T-cell (primary cell): ENCODE results near the gene TRIM52. TPM values are rescaled to one million over a fixed set of nuclear protein-coding genes. Genes with fewer than 3 reads are reported as not detected.

ENCODE experiments used
- ATAC-seq, 4 experiments: fragments of 200-7000 bp in 3 of 4; fragments of 150-1000 bp in 1 of 4; cut with Tn5 transposase; replicated peaks in 1 of 4; 1 replicate in 3 of 4; 2 replicates in 1 of 4; pipeline ENCODE4 v1.10.0; 2021; ENCODE audit warnings: moderate library complexity in 3 of 4, mild to moderate bottlenecking in 2 of 4, moderate number of reproducible peaks in 1 of 4
- CTCF ChIA-PET, 2 donors: fragments of 300-600 bp; sonication (Branson Sonifier 250); formaldehyde crosslinking; loops; one replicate each; lab custom pipeline; 2022; ENCODE audit warnings: antibody characterized with exemption in 2 of 2; lab: Charles Lee
- POLR2A ChIA-PET, 2 donors: fragments of 300-600 bp; sonication (Branson Sonifier 250); formaldehyde crosslinking; loops; one replicate each; lab custom pipeline; 2022; ENCODE audit warnings: antibody characterized with exemption in 2 of 2; lab: Charles Lee
- DNase-seq, 35 experiments: peaks; one replicate each; pipeline versions ENCODE4 v3.0.0 to v3.0.0-alpha.2; 2013 to 2023
- H3K27ac ChIP-seq: one replicate; pipeline ENCODE4 v1.5.1; 2013; ENCODE audit warnings: low read length
- H3K27me3 ChIP-seq, 2 experiments: replicated peaks in 1 of 2; 1 replicate in 1 of 2; 2 replicates in 1 of 2; pipeline versions ENCODE4 v1.6.1 to v1.7.0; 2013; ENCODE audit warnings: low read length in 1 of 2, mixed read lengths in 1 of 2; ENCODE audit not compliant: control insufficient read depth in 2 of 2, insufficient read depth in 2 of 2; ENCODE audit errors: extremely low read depth in 1 of 2
- H3K36me3 ChIP-seq, 2 donors: 1 replicate in 1 of 2; 2 replicates in 1 of 2; pipeline versions ENCODE4 v1.6.1 to v1.7.0; 2013; ENCODE audit warnings: low read length in 1 of 2; ENCODE audit not compliant: control insufficient read depth in 2 of 2, insufficient read depth in 1 of 2; ENCODE audit errors: extremely low read depth in 1 of 2
- H3K4me1 ChIP-seq, 2 experiments: 1 replicate in 1 of 2; 2 replicates in 1 of 2; pipeline versions ENCODE4 v1.6.1 to v1.7.0; 2013; ENCODE audit warnings: low read length in 2 of 2, mixed read lengths in 1 of 2; ENCODE audit not compliant: insufficient read depth in 2 of 2, control insufficient read depth in 1 of 2; ENCODE audit errors: extremely low read depth in 1 of 2
- H3K4me3 ChIP-seq, 2 donors: 1 replicate in 1 of 2; 2 replicates in 1 of 2; pipeline versions ENCODE4 v1.5.1 to v1.7.0; 2013; ENCODE audit warnings: mild to moderate bottlenecking in 2 of 2, low read length in 1 of 2, moderate library complexity in 1 of 2; ENCODE audit not compliant: control insufficient read depth in 1 of 2; ENCODE audit errors: extremely low read depth in 1 of 2
- H3K9me3 ChIP-seq: 2 replicates; pipeline ENCODE4 v1.7.0; 2013
- H3K27ac Mint-ChIP-seq, 2 donors: one replicate each; pipeline ENCODE4 v1.8.0; 2020 to 2021; ENCODE audit warnings: mild to moderate bottlenecking in 2 of 2, mixed read lengths in 2 of 2
- H3K27me3 Mint-ChIP-seq, 2 donors: one replicate each; pipeline ENCODE4 v1.8.0; 2021 to 2022; ENCODE audit warnings: mixed read lengths in 2 of 2
- H3K36me3 Mint-ChIP-seq: one replicate; pipeline ENCODE4 v1.8.0; 2021; ENCODE audit warnings: mixed read lengths
- H3K4me1 Mint-ChIP-seq, 3 donors: one replicate each; pipeline ENCODE4 v1.8.0; 2020 to 2022; ENCODE audit warnings: mixed read lengths in 3 of 3, mild to moderate bottlenecking in 1 of 3
- H3K4me3 Mint-ChIP-seq, 3 donors: one replicate each; pipeline ENCODE4 v1.8.0; 2020 to 2022; ENCODE audit warnings: mild to moderate bottlenecking in 3 of 3, mixed read lengths in 3 of 3, moderate library complexity in 3 of 3
- H3K9me3 Mint-ChIP-seq, 3 donors: one replicate each; pipeline ENCODE4 v1.8.0; 2020 to 2022; ENCODE audit warnings: mixed read lengths in 3 of 3
- WGBS: methylation state at CpG from one replicate; pipeline ENCODE4 v1.1.5; 2013; ENCODE audit warnings: missing lambda C conversion rate; ENCODE audit not compliant: insufficient coverage; 5-methylcytosine and 5-hydroxymethylcytosine counted together
- total RNA-seq, 35 experiments: library from RNA in 6 of 35; stranded (reverse) in 6 of 35; fragments of 120-200 nt in 1 of 35; gene quantifications; one replicate each; pipeline versions ENCODE4 v1.2.1 to v1.2.4 and lab custom pipeline; 2013 to 2026

TRIM52 gene
- total RNA-seq, 5 donors from 2014 or later (not counting 1 experiment from before 2014, with no cell fraction given) = 42.9 to 56.9 (median 54.0) TPM

DNA sequence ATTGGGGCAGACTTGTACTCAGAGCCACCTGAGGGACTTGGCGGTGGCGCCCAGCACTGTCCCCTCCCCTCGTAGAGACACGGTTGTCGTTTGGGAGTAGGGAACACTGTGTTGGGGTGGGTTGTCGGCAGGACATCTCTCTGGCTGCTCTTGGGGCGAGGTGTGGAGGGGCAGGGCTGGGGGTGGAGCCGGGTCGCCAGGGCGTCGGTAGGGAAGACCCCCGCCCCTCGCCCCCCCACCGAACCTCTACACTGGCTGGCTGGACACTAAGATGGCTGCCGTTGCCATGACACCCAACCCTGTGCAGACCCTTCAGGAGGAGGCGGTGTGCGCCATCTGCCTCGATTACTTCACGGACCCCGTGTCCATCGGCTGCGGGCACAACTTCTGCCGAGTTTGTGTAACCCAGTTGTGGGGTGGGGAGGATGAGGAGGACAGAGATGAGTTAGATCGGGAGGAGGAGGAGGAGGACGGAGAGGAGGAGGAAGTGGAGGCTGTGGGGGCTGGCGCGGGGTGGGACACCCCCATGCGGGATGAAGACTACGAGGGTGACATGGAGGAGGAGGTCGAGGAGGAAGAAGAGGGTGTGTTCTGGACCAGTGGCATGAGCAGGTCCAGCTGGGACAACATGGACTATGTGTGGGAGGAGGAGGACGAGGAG is 37.1 kb downstream of the TRIM52 start:
- Mint-ChIP-seq H3K27ac (peak overlapping the region; percentile 90 to 98), H3K36me3 (peaks cover 5% of the 10 kb centered on the region), H3K4me3 (peak overlapping the region; percentile 92 to 97 (median 92)), H3K27me3 (peaks cover 0 to 8% of the 10 kb centered on the region in 2 donors), H3K4me1 (peaks cover 56 to 73% (median 57%) of the 10 kb centered on the region in 3 donors), H3K9me3 (no peaks in the 10 kb centered on the region)
- peaks cover 0 to 3% of the 10 kb centered on the region in 2 donors for H3K36me3 ChIP-seq
- WGBS = 0% methylated on average over 20 of the region's 31 CpGs
- peak in 3 of 4 experiments; percentile 1 to 5 (median 2) for ATAC-seq
- H3K27me3 ChIP-seq = no peaks in the 10 kb centered on the region
- peak overlapping the region; percentile 94 for H3K27ac ChIP-seq
- DNase-seq = peak in 6 of 35 experiments; percentile 26 to 49 (median 31)
- no peaks in the 10 kb centered on the region for H3K9me3 ChIP-seq
- H3K4me1 ChIP-seq = peaks cover 16 to 66% of the 10 kb centered on the region in 2 experiments
- ChIA-PET CTCF (interaction anchor here in 1 of 2 donors (0.9 to 2.0 kb wide), 4 partner anchors 20 to 37 kb away, joined by 4 to 6 read pairs (median 6); partner anchors contain the start of genes RACK1 and TRIM52), POLR2A (interaction anchor here (0.5 to 1.1 kb wide), 9 partner anchors 10 to 362 kb away, joined by 3 to 8 read pairs (median 4); partner anchors contain the start of gene TRIM52 (in 1 of the 2))
- H3K4me3 ChIP-seq = peak overlapping the region; percentile 77 to 82

DNA sequence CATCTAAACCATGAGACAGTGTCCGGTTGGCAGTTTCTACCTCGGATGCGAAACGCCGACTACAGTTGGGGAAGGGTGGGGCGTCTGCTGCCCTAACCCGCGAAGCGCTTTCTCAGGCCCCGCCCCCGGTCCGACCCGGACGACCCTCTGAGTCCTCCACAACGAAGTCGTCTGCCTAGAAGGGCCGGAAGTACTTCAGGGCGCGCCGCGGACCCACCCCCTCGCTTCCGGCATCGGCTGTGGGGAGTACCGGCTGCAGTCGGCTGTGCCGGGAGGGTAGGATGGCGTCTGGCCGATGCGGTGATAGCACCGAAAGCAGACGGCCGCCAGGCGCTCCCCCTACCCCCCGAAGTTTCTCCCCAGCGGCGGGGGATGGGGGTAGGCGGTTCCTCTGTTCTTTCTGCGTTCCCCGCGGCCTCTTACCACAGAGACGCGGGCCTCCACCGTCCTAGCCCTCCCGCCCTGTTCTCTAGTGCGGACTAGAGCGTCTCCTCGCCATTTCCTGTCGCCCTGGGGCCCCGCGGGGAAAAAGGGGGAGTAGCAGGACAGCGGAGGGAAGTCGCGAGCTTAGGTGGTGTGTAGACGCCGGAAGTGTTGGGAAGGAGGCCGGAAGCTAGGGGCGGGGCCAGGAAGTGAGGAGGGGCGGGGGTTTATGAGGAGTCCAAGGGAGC is 37.8 kb downstream of the TRIM52 start, which contains the start of gene TRIM41:
Gene TRIM41, plus strand, starts transcription at position 224 of the 671 bp plus-strand sequence. CDS start 719 bp downstream, outside the sequence.
- H3K27ac ChIP-seq = peak within 1 kb of the TSS; percentile 94
- Mint-ChIP-seq H3K27ac (peak within 1 kb of the TSS; percentile 90 to 98), H3K36me3 (peaks cover 5% of the 10 kb centered on the region), H3K27me3 (peaks cover 0 to 8% of the 10 kb centered on the region in 2 donors), H3K4me1 (peaks cover 58 to 77% (median 60%) of the 10 kb centered on the region in 3 donors), H3K4me3 (peak within 1 kb of the TSS; percentile 92 to 97 (median 92)), H3K9me3 (no peaks in the 10 kb centered on the region)
- ChIA-PET CTCF (interaction anchor here in 1 of 2 donors (0.5 to 2.0 kb wide), 4 partner anchors 21 to 50 kb away, joined by 3 to 6 read pairs (median 6); partner anchors contain the start of genes RACK1 and TRIM52), POLR2A (interaction anchor here (0.6 to 1.1 kb wide), 11 partner anchors 11 to 362 kb away, joined by 3 to 8 read pairs (median 4); partner anchors contain the start of gene TRIM52 (in 1 of the 2))
- peak within 1 kb of the TSS; percentile 77 to 82 for H3K4me3 ChIP-seq
- DNase-seq = peak; percentile 94 to 98 (median 97)
- H3K36me3 ChIP-seq = peaks cover 0 to 3% of the 10 kb centered on the region in 2 donors
- no peaks in the 10 kb centered on the region for H3K9me3 ChIP-seq
- peaks cover 16 to 70% of the 10 kb centered on the region in 2 experiments for H3K4me1 ChIP-seq
- H3K27me3 ChIP-seq = no peaks in the 10 kb centered on the region
- WGBS = under 1% methylated on average over 50 of the region's 59 CpGs
- ATAC-seq = peak; percentile 71 to 80 (median 76)

DNA sequence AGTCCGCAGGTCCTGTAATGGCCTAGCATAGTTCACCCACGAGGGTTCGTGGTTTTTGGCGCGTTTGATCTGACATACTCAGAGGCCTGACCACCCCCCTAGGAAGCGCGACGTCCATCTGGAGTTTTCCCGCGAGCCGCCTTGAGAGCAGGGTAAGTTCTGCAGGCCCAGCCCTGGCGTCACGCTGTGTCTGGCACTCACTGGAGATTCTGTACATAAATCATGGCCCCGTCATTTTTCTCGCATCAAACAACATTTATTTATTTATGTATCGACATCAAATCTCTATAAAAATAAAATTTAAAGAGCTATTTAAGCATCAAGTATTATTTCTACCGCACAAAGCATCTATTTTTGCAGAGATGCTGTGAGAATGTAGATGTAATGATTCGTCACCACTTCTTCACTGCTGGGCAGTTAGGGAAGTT is 38.3 kb downstream of the TRIM52 start:
- CTCF ChIA-PET = interaction anchor here in 1 of 2 donors (0.6 to 2.0 kb wide), 6 partner anchors 21 to 38 kb away, joined by 3 to 9 read pairs (median 5); partner anchors contain the start of genes RACK1 and TRIM52
- Mint-ChIP-seq H3K9me3 (no peaks in the 10 kb centered on the region), H3K4me3 (peak overlapping the region; percentile 92 to 97 (median 92)), H3K27me3 (peaks cover 0 to 9% of the 10 kb centered on the region in 2 donors), H3K36me3 (peaks cover 5% of the 10 kb centered on the region), H3K4me1 (peaks cover 63 to 82% (median 65%) of the 10 kb centered on the region in 3 donors), H3K27ac (peak overlapping the region; percentile 90 to 98)
- Histone ChIP-seq H3K27me3 (no peaks in the 10 kb centered on the region), H3K4me3 (peak overlapping the region; percentile 77 to 82), H3K4me1 (peaks cover 16 to 71% of the 10 kb centered on the region in 2 experiments), H3K36me3 (peaks cover 0 to under 1% of the 10 kb centered on the region in 2 donors), H3K27ac (peak overlapping the region; percentile 94), H3K9me3 (no peaks in the 10 kb centered on the region)
- peak in 6 of 35 experiments; percentile 34 to 57 (median 42) for DNase-seq
- ATAC-seq = peak in 1 of 4 experiments; percentile 7
- whole genome bisulfite sequencing = 0% methylated on average over 6 of the region's 18 CpGs
- POLR2A ChIA-PET = interaction anchor here in 1 of 2 donors (0.6 to 1.0 kb wide), 2 partner anchors 20 to 31 kb away, joined by 3 to 4 read pairs; no protein-coding TSS in a partner anchor

DNA sequence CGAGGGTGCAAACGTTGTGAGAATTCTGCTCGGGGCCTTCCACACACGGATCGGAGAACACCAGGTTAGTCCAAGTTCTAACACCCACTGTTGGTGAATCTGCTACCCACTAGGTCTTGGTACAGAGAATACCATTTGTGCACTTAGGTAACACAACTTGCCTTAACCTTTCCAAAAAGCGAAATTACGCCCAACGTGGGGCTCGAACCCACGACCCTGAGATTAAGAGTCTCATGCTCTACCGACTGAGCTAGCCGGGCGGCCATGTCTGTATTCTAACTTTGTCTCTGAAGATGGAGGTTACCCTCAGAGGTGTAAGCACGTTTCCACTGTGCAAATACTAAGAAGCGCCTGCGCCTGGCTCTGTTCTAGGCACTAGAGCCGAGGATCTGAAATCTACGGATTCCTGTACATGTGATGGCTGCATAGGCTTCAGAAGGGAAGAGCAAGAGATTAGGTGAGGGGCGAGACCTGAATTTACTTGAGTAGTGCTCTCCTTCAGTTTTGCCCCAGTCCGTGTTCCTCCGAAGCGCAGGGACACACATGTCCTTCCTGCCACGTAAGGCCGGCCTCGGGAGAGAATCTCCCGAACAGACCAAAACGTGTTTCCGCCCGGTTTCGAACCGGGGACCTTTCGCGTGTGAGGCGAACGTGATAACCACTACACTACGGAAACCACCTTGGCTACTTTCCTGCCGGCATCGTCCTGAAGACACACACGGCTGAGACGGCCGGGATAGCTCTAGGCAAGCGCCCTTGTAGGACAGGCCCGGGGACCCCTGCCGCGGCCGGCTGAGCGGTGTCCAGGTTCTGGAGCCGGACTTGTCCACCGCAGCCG is 38.9 kb downstream of the TRIM52 start:
- ATAC-seq (peak; percentile 20 to 43 (median 25)), DNase-seq (peak; percentile 85 to 99 (median 94))
- Mint-ChIP-seq H3K9me3 (no peaks in the 10 kb centered on the region), H3K4me3 (peak overlapping the region; percentile 92 to 97 (median 92)), H3K27ac (peak overlapping the region; percentile 90 to 98), H3K4me1 (peaks cover 63 to 88% (median 66%) of the 10 kb centered on the region in 3 donors), H3K27me3 (peaks cover 0 to 9% of the 10 kb centered on the region in 2 donors), H3K36me3 (peaks cover 5% of the 10 kb centered on the region)
- peaks cover 16 to 78% of the 10 kb centered on the region in 2 experiments for H3K4me1 ChIP-seq
- H3K4me3 ChIP-seq = peak overlapping the region; percentile 77 to 82
- H3K36me3 ChIP-seq = no peaks in the 10 kb centered on the region
- ChIA-PET POLR2A (interaction anchor here (0.5 to 1.0 kb wide), 2 partner anchors 30 to 33 kb away, joined by 3 to 4 read pairs; no protein-coding TSS in a partner anchor), CTCF (interaction anchor here in 1 of 2 donors (0.6 to 1.5 kb wide), 4 partner anchors 30 to 39 kb away, joined by 3 to 9 read pairs (median 4); partner anchors contain the start of gene TRIM52)
- WGBS = 2% methylated on average over 36 of the region's 50 CpGs
- H3K27me3 ChIP-seq = no peaks in the 10 kb centered on the region
- no peaks in the 10 kb centered on the region for H3K9me3 ChIP-seq
- peak overlapping the region; percentile 94 for H3K27ac ChIP-seq

DNA sequence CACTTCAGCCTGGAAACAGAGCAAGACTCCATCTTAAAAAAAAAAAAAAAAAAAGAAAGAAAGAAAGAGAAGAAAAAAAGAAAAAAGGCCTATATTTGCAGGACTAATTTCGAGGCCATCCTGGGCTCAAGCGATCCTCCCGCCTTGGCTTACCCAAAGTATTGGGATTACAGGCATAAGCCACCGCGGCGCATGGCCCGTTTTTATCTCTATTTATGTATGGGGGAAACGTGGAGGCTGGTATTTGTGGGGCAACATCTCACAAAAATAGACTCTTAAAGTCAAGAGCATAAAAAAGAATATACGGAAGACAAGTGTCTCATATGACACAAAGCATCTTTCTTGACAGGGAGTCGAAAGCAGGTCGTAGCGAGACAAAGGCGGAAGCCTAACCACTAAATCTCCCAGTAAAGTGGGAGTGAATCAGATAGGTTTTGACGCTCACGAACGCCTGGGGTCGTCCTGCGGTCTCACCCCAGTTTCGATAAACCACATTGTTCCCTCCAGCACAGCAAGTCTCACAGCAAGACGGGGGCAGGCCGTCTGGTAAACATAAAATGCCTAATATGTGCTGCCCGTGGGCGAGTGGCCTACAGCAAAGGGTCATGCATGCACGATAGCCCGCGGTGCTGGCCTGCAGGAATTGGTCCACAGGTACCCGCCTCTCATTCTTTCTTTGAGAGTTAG is 39.7 kb downstream of the TRIM52 start:
- Mint-ChIP-seq H3K9me3 (no peaks in the 10 kb centered on the region), H3K27me3 (peaks cover 0 to 9% of the 10 kb centered on the region in 2 donors), H3K36me3 (peaks cover 5% of the 10 kb centered on the region), H3K4me1 (peaks cover 62 to 83% (median 68%) of the 10 kb centered on the region in 3 donors), H3K4me3 (peak overlapping the region; percentile 92 to 97 (median 92)), H3K27ac (peak overlapping the region; percentile 90 to 98)
- H3K4me3 ChIP-seq = peak overlapping the region; percentile 77 to 82
- POLR2A ChIA-PET = interaction anchor here in 1 of 2 donors (0.9 kb wide), 1 partner anchor 33 kb away, joined by 11 read pairs; no protein-coding TSS in a partner anchor
- no peaks in the 10 kb centered on the region for H3K9me3 ChIP-seq
- peak overlapping the region; percentile 94 for H3K27ac ChIP-seq
- peak in 1 of 4 experiments; percentile 2 for ATAC-seq
- CTCF ChIA-PET = interaction anchor here (0.7 to 1.5 kb wide), 2 partner anchors 37 to 40 kb away, joined by 5 to 9 read pairs; partner anchors contain the start of gene TRIM52 (in 1 of the 2)
- peak in 34 of 35 experiments; percentile 43 to 85 (median 68) for DNase-seq
- H3K4me1 ChIP-seq = peaks cover 21 to 84% of the 10 kb centered on the region in 2 experiments
- no peaks in the 10 kb centered on the region for H3K36me3 ChIP-seq
- 8% methylated on average over 8 of the region's 27 CpGs for WGBS
- no peaks in the 10 kb centered on the region for H3K27me3 ChIP-seq
